HG02981 (cell line): Measurements from ENCODE around the gene FNBP1L.
"Not testable (repeated sequence)": the region's sequence is repeated elsewhere in the genome, so short reads cannot be mapped to it uniquely, and the experiment has no call there.

Experiments
- ATAC-seq: cut with Tn5 transposase; IDR thresholded peaks from one replicate; pipeline ENCODE4 v1.9.1; 2021; ENCODE audit warnings: mild to moderate bottlenecking, moderate library complexity; ENCODE audit not compliant: unreplicated experiment

Gene FNBP1L

GRCh38 chr1:93526431-93526830, 78.5 kb downstream of the FNBP1L start:
- ATAC-seq, result no peak

DNA sequence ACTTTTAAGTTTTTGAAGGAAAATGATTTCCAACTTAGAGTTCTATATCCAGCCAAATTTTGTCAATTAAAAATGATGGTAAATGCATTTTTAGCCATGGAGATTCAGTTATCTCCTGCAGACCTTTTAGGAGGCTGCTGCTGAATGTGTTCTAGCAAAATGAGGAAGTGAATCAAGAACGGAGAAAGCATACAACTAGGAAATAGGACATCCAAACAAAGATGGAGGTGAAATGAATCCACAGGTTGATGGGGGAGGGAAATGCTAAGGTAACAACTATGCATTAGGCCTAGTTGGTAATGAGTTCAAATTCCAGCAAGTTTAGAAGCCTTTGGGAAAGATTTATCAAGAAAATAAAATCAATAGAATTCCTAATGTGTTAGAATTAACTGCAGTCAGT, 80.5 kb downstream of the FNBP1L start:
- no peak for ATAC-seq

DNA sequence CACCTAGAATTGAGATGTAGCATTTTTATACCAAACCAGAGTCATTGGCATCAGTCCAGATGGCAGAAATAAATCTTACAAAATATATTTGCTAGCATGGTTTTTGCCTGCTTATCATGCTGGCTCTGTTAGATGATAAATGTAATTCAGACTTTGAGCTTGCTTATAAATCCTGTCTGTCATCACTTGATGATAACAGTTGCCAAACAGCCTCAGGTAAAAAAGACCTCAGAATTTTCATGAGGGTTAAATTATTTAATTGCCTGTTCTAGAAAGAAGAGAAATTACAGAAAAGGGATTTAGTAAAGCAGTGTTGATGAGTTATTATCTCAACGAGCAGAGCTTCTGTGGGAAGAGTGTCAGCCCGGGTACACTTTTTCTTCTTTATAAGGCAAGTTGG, 83.3 kb downstream of the FNBP1L start:
- ATAC-seq, result no peak

DNA sequence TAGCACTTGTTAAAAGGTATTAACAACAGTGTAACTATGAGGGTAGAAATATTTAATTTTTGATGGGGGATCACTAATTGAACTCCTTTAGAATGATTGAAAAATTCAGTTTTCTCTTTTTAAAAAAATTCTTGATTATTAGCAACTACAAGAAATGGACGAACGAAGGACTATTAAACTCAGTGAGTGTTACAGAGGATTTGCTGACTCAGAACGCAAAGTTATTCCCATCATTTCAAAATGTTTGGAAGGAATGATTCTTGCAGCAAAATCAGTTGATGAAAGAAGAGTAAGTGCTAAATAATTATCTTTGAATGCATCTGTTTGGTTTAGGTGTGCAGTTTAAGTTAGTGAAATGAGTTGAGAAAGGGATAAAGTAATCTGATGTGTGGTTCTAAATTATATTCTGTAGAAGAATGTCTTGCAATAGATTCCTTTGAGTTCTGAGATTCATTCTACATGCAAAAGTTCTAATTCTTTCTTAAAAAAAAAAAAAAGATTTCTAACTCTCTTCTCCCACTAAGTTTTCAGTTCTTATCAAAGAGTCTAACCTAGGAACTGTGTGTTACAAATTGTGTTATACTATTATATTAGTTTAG, 85.0 kb downstream of the FNBP1L start:
- no peak for ATAC-seq

DNA sequence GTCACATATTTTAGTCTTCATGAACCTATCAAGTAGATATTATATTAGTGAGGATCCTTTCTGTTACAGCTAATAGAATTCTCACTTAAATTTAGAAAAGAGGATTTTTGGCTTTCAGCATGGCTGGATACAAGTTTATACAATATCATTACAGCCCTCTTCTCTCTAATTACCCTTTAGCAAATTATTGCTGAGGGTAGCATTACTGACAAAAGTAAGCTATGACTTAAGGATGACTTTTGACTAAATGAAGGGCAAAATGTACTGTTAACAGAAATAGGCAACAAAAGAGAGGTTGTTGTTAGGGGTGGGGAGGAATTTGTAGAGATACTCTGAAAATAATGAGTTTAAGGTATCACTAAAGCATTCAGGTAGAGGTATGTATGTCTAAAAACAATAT, 85.8 kb downstream of the FNBP1L start:
- ATAC-seq, result no peak

DNA sequence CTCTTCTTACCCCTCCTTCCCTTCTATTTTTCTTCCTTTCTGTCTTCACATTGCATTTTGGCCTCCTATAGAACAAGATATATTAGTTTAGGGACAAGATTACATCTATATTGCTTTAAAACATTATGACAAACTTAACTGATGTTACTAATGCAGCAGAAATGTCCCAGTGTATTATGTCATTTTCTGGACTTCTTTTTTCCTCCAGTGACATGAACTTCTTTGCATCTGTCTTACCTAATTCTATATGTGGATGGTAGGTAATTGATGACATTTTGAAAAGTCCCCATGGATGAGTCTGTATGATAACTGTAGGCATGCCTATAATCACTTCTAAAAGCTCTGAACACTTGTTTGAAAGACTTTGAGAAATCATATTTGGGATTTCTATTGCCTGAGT, 89.5 kb downstream of the FNBP1L start:
- no peak for ATAC-seq

DNA sequence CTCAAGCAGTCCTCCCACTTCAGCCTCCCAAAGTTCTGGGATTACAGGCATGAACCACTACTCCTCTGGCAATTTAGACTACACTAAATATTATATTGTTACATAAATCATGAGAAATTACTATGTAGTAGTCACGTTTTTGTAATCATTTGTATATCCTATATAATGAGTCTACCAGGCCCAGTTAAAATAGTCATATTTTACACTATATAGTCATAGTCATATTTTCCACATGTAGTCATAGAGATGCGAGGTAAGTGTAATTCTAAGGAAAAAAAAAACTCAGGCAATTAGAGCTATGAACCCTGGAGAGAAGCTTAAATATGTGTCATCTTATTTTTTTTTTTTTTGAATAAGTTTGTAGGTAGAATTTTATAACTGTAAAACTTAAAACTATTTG, 90.0 kb downstream of the FNBP1L start:
- no peak for ATAC-seq

- no peak for ATAC-seq
Measured at GRCh38 chr1:93541045-93541444, 93.1 kb downstream of the FNBP1L start.

- no peak for ATAC-seq
Measured at GRCh38 chr1:93542398-93542797, 94.5 kb downstream of the FNBP1L start.

GRCh38 chr1:93546162-93546863, 98.4 kb downstream of the FNBP1L start:
- no peak for ATAC-seq

DNA sequence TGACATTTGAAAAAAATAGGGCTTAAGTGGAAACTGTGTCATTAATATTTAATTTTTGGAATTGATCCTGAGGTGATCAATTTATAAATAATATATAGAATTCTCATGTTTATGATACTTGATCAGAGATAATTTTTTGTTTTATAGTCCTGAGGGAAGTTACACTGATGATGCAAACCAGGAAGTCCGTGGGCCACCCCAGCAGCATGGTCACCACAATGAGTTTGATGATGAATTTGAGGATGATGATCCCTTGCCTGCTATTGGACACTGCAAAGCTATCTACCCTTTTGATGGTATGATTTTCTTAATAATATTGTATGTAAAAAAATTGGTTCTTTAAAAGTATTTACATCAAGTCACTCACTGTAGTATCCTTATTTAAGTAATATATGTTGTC, 101.2 kb downstream of the FNBP1L start:
- ATAC-seq, result no peak

GRCh38 chr1:93549811-93550210, 101.9 kb downstream of the FNBP1L start:
- no peak for ATAC-seq

GRCh38 chr1:93552741-93553455, 105.0 kb downstream of the FNBP1L start:
- no peak for ATAC-seq

DNA sequence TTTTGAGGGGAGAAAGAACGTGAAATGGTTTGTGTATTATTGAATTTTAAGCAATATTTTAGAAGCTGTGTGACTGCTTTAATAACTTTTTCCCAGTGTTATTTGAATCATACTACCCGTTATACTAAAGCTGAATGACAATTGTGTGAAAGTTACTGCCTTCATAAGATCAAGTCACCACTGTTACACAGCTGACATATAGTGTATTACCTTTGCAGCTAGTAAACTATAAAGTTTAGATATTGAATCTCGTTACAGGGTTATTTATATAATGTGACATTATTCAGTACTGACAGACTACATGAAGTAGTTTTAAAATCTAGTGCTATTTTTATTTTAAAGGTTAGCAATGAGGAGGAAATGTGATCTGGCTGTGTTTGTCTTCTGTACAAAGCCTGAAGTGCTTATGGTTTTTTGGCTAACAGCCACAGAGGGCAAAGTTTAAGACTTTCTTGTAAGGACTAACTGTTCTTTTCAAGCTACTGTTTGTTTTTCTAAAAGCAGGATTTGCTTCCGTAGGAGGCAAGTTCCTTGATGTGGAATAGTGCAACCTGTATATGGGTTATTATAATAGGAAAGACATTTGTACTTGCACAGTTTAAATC, 106.1 kb downstream of the FNBP1L start:
- ATAC-seq, result not testable (repeated sequence)

DNA sequence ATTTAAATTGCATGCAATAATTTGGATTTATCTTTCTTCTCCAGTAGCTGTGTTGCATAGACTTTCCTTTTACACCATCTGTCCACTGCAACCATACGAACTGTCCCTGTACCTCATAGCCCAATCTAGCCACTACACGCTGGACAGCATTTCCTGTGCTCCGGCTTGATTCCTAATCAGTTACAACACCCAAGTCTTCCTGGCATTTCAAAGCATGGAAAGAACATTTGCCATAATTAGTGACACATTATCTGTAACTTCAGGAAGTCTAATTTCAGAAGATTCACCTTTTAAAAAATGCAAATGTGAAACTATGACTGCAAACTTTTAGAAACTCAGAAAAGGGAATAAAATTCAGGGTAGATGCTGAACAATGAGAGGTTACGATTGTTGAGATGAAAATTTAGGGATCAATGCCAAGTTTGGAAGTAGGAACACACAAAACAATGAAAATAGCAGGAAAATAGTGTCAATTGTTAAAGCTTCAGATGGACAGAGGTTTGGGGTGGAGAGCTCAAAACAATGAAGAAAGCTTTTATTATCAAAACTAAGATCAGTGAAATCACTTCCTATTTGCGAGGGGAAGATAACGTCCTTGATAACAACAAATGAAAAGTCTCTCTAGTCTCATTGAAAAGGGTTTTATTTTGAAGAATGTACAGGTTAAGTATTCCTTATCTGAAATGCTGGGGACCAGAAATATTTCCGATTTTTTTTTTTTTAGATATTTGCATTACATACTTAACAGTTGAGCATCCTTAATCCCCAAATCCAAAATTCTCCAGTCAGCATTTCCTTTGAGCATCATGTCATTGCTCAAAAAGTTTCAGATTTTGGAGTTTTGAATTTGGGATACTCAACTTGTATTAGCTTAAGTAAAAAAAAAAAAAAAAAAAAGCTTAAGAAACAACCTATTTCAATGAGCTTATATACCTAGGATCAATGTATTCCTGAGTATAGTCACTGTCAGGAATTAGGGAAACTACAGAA, 107.3 kb downstream of the FNBP1L start:
- no peak for ATAC-seq

DNA sequence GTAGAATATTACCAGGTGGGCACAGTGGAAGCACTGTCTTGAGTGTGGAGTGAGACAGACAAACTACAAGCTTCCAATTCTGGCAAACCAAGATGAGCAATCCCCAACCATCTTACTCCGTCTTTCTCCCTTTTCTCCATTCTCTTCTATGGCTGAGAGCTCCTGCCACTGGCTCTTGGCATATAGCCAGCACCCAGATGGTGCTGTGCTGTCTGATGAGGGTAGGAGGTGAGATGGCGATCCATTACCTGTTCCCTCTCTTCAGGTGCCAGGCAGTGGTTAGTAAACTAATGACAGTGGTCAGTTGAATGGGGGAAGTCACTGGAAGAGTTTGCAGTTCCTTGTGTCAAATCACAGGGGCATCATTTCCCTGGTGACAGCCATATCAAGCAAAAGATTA, 108.4 kb downstream of the FNBP1L start:
- no peak for ATAC-seq

- ATAC-seq, result no peak
Measured at GRCh38 chr1:93559045-93559444, 111.1 kb downstream of the FNBP1L start.

GRCh38 chr1:93559695-93560094, 111.8 kb downstream of the FNBP1L start:
- ATAC-seq, result no peak

- no peak for ATAC-seq
Measured at GRCh38 chr1:93565496-93566206, 117.7 kb downstream of the FNBP1L start.

- ATAC-seq, result no peak
Measured at GRCh38 chr1:93566227-93566626, 118.3 kb downstream of the FNBP1L start.
